GM12891 (cell line): ENCODE results near the gene PDLIM7.

Experiments used
- PAX5 ChIP-seq: IDR thresholded peaks from 2 replicates; pipeline ENCODE4 v1.6.1; 2011; ENCODE audit warnings: low read length, moderate library complexity, mild to moderate bottlenecking; ENCODE audit not compliant: insufficient read depth, severe bottlenecking
- POLR2A ChIP-seq: IDR thresholded peaks from 2 replicates; pipeline ENCODE4 v1.6.1; 2011; ENCODE audit warnings: low read depth, low read length, control low read depth
- POLR2AphosphoS5 ChIP-seq: IDR thresholded peaks from 2 replicates; pipeline ENCODE4 v1.6.1; 2011; ENCODE audit warnings: low read depth, low read length, control low read depth
- TAF1 ChIP-seq: IDR thresholded peaks from 2 replicates; pipeline ENCODE4 v1.6.1; 2011; ENCODE audit warnings: low read depth, low read length, control low read depth

DNA sequence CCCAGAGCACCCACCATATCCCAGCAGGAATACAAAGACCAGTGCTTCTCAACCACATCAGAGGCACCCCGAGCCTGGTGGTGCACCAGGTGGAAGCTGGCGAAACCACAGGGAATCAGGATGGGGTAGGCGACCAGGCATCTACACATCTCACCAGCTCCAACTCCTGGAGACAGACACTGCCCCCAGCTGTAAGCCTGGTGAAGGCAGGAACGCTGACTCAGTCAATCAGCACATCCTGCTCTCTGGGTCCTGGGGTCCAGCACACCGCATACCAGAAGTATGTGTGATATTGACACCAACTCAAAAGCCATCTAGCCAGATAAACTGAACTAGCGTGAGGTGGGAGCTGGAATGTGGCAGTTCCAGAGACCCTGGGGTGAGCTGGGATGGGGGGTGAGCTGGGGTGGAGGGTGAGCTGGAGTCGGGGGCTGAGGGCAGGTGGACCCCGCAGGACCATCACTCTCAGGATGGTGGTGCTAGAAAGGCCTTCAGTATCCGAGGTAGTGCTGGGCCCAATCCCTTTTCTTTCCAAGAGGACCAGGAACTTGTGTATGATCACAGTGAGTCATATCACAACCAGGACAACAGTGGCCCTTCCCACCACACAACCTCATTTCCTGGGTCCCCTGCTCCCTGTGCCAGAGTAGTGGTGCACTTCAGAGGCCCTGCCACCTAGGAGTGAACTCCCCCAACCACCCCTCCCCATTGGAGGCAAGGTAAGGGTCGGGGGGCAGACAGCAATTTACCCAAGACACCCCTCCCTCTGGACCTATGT is 26.5 kb downstream of the PDLIM7 start:
- TF ChIP-seq POLR2A (no peak), TAF1 (no peak), POLR2AphosphoS5 (no peak), PAX5 (no peak)
